ENCODE results near the gene CD320. TPM values are rescaled to one million over a fixed set of nuclear protein-coding genes. Genes with fewer than 3 reads are reported as not detected.
A peak's percentile ranks its signal among the peaks of the same experiment; 100 is the strongest.
"Not testable (repeated sequence)": the region's sequence is repeated elsewhere in the genome, so short reads cannot be mapped to it uniquely, and the experiment has no call there.

Gene CD320
- total RNA-seq, 2 experiments from 2014 or later = 71.5 to 77.7 TPM

DNA sequence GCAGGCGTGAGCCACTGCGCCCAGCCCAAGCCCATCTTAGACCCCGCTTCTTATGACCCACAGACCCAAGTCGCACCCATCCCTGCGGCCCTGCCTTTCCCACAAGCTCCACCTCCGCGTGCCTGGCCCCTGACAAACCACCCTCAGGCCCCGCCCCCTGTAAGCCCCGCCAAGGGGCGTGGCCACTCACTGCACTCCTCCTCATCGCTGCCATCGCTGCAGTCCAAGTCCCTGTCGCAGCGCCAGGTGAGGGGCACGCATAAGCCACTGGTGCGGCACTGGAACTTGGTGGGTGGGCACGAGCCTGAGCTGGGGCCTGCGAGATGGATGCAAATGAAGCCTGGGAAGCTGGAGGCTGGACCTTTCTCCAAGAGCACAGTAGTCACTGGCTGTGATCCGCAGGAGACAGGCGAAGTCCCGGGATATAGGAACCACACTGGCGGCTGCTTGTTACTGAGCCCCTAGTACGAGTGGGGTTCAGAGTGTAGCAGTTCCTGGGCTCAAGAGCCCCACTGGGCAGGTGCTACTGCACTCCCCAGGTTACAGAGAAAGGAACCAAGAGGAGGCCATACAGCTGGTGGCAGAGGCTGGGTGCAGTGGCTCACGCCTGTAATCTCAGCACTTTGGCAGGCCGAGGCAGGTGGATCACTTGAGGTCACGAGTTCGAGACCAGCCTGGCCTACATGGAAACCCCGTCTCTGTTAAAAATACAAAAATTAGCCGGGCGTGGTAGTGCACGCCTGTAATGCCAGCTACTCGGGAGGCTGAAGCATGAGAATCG, 3.1 kb downstream of the CD320 start:
- DNase-seq = peak; percentile 55
- H3K36me3 Mint-ChIP-seq = peaks cover 28% of the 10 kb centered on the region
- no peak overlapping the region for H3K4me3 Mint-ChIP-seq
- no peaks in the 10 kb centered on the region for H3K9me3 Mint-ChIP-seq
- H3K4me1 Mint-ChIP-seq = peaks cover 34% of the 10 kb centered on the region
- H3K27ac Mint-ChIP-seq = peak overlapping the region; percentile 43
- no peaks in the 10 kb centered on the region for H3K27me3 Mint-ChIP-seq

DNA sequence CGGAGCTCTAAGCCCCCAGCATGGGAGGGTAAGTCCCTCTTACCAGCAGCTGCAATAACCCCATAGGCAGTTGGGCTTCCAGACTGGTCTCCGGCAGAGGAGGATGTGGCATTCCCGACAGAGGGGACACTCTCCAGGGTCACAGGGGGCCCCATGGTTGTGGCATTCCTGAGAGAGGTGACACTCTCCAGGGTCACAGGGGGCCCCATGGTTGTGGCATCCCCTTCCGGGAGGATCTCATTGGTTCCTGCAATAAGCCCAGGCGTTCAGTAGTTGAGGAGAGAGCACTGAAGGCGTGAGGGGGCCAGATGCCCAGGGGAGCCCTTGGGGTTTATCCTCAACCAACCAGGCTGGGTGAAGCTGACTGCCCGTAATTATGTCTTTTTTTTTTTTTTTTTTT, 5.4 kb downstream of the CD320 start:
- Mint-ChIP-seq H3K4me3 (no peak overlapping the region), H3K27ac (no peak overlapping the region), H3K4me1 (peaks cover 22% of the 10 kb centered on the region), H3K27me3 (no peaks in the 10 kb centered on the region), H3K9me3 (no peaks in the 10 kb centered on the region), H3K36me3 (peaks cover 21% of the 10 kb centered on the region)
- no peak for DNase-seq

DNA sequence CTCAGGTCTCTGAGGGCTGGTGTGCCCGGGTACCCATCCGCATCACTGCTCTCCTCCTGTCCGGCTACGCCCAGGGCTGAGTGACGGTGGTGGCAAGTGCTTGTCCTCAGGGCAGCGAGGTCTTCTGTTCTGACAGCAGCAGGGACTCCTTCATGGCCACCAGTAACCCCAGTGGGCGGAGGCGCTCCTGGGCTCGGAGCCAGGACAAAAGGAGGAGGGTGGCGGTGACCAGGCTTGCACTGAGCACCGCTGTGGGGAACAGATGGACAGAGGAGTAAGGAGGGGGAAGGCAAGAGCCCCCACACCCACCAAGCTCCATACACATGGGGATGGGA, 5.8 kb downstream of the CD320 start:
- Mint-ChIP-seq H3K4me1 (peaks cover 18% of the 10 kb centered on the region), H3K36me3 (peaks cover 16% of the 10 kb centered on the region), H3K4me3 (no peak overlapping the region), H3K9me3 (no peaks in the 10 kb centered on the region), H3K27ac (no peak overlapping the region), H3K27me3 (no peaks in the 10 kb centered on the region)
- DNase-seq = no peak

DNA sequence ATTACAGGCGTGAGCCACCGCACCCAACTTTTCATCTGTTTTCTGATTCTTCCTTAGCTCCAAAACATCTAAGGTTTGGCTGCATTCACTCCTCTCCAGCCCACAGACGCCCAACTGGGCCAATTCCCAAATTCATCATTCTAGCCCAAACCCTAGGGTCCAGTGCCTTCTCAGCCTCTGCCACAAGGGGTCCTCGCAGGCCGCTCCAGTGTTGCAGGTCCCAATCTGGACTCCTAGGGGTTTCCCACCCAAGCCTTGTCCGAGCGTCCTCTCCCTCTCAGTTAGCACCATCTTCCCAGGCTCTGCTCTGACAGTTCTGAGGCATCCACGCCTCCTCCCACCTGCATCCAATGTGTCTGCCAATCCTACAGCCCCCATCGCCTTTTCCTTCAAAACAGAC, 16.8 kb downstream of the CD320 start:
- H3K27me3 Mint-ChIP-seq, H3K27ac Mint-ChIP-seq, H3K4me3 Mint-ChIP-seq, DNase-seq, H3K9me3 Mint-ChIP-seq, H3K4me1 Mint-ChIP-seq, H3K36me3 Mint-ChIP-seq: not testable (repeated sequence)

DNA sequence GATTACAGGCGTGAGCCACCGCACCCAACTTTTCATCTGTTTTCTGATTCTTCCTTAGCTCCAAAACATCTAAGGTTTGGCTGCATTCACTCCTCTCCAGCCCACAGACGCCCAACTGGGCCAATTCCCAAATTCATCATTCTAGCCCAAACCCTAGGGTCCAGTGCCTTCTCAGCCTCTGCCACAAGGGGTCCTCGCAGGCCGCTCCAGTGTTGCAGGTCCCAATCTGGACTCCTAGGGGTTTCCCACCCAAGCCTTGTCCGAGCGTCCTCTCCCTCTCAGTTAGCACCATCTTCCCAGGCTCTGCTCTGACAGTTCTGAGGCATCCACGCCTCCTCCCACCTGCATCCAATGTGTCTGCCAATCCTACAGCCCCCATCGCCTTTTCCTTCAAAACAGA, 31.6 kb downstream of the CD320 start:
- H3K9me3 Mint-ChIP-seq, H3K4me3 Mint-ChIP-seq, H3K27ac Mint-ChIP-seq, DNase-seq, H3K36me3 Mint-ChIP-seq, H3K4me1 Mint-ChIP-seq, H3K27me3 Mint-ChIP-seq: not testable (repeated sequence)

DNA sequence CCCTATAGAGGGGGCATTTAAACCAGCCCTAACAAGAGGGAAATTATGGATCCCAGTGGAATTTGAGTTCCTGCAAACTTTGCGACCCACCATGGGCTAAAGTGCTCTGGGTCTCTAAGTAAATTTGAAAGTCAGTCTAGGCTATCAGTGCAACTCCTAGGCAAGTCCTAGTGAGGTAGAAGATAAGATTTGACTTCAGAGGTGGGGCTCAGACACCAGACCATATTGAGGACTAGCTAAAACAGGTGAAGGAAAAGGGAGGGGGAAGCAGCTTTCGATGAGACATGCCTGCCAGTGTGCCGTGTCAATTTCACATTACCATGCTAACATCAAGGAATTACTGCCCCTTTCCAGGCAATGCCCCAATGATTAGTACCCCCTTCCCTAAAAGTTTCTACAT, 38.4 kb downstream of the CD320 start:
- Mint-ChIP-seq H3K27ac (peak overlapping the region; percentile 95), H3K27me3 (no peaks in the 10 kb centered on the region), H3K36me3 (peaks cover 2% of the 10 kb centered on the region), H3K4me1 (peaks cover 22% of the 10 kb centered on the region), H3K4me3 (peak overlapping the region; percentile 81), H3K9me3 (no peaks in the 10 kb centered on the region)
- no peak for DNase-seq

DNA sequence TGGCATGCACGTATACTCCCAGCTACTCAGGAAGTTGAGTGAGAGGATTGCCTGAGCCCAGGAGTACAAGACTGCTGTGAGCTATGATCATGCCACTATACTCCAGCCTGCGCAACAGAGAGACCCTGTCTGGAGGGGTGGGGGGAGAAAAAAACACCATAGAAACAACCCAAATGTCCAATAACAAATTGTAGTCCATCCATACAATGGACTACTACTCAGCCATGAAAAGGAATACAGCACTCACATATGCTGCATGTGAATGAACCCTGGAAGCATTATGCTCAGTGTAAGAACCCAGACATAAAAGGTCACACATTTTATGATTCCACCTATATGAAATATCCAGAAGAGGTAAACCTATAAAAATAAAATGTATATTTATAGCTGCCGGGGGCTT, 42.3 kb downstream of the CD320 start:
- DNase-seq = no peak
- Mint-ChIP-seq H3K4me3 (no peak overlapping the region), H3K27me3 (no peaks in the 10 kb centered on the region), H3K27ac (no peak overlapping the region), H3K9me3 (no peaks in the 10 kb centered on the region), H3K4me1 (peaks cover 24% of the 10 kb centered on the region), H3K36me3 (no peaks in the 10 kb centered on the region)

DNA sequence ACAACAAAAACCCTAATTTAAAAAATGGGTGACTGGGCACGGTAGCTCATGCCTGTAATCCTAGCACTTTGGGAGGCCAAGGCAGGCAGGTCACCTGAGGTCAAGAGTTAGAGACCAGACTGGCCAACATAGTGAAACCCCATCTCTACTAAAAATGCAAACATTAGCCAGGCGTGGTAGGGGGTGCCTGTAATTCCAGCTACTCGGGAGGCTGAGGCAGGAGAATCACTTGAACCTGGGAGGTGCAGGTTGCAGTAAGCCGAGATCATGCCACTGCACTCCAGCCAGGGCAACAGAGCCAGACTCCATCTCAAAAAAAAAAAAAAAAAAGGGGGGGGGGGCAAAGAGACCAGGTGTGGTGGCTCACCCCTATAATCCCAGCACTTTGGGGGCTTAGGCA, 43.9 kb downstream of the CD320 start:
- DNase-seq, H3K4me3 Mint-ChIP-seq, H3K27ac Mint-ChIP-seq: not testable (repeated sequence)

DNA sequence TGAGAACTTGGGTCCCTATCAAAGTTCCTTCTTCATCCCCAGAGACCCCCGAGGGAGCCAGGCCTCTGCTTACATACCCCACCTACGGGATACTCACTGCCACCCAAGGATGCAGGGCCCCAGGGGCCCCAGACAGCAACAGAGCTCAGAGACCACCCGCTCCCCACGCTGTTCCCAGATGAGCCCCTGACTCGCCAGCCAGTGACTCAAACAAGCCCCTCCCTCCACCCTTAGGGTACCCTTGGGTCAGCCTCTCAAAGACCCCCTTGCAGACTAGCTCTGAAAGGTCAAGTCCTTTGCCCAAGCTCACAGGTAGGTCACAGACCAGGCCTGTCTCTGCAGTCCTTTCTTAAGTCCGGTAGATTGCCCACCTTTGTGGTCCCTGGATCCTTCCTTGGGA, 45.7 kb downstream of the CD320 start:
- no peak for DNase-seq
- H3K36me3 Mint-ChIP-seq = no peaks in the 10 kb centered on the region
- no peak overlapping the region for H3K27ac Mint-ChIP-seq
- H3K9me3 Mint-ChIP-seq = no peaks in the 10 kb centered on the region
- H3K4me1 Mint-ChIP-seq = peaks cover 14% of the 10 kb centered on the region
- H3K4me3 Mint-ChIP-seq = no peak overlapping the region
- no peaks in the 10 kb centered on the region for H3K27me3 Mint-ChIP-seq

More for the DNA sequence above, 43.9 kb downstream of the CD320 start:
- H3K36me3 Mint-ChIP-seq, H3K9me3 Mint-ChIP-seq, H3K27me3 Mint-ChIP-seq: not testable (repeated sequence)
- peaks cover 20% of the 10 kb centered on the region for H3K4me1 Mint-ChIP-seq

DNA sequence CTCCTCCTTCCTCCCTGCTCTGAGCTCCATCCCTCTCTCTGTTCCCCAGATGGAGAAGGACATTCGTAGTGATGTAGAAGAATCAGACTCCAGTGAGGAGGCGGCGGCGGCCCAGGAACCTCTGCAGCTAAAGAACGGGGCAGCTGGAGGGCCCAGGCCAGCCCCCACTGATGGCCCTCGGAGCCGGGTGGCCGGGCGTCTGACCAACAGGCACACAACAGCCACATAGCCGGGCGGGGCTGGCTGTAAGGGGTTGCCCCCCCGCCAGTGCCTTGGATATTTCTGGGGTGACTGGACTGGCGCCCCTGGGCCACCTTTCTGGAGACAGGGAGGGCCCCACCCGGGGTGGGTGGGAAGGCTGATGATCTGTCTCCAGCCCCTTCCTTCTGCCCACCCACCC, 46.3 kb downstream of the CD320 start:
- Mint-ChIP-seq H3K27me3 (no peaks in the 10 kb centered on the region), H3K9me3 (no peaks in the 10 kb centered on the region), H3K27ac (no peak overlapping the region), H3K36me3 (no peaks in the 10 kb centered on the region), H3K4me3 (no peak overlapping the region), H3K4me1 (peaks cover 14% of the 10 kb centered on the region)
- no peak for DNase-seq

DNA sequence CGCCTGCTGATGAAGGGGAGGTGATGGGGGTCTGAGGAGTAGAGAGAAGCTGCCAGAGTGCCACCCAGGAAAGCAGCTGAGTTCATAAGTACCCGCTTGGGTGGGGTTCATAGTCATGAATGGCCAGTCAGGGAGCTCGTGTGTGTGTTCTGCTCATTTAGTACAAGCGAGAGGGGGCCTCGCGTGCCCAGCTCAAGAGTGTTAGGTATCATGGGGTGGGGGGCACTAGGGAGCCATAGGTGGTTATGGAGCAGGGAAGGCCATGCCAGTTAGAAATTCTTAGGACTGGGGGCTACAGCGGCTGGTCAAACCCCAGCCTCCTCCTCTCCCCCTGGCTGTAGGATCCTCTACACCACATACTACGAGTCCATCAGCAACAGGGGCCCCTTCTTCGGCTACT, 46.8 kb downstream of the CD320 start:
- H3K27me3 Mint-ChIP-seq = no peaks in the 10 kb centered on the region
- H3K9me3 Mint-ChIP-seq = no peaks in the 10 kb centered on the region
- H3K27ac Mint-ChIP-seq = no peak overlapping the region
- H3K36me3 Mint-ChIP-seq = no peaks in the 10 kb centered on the region
- H3K4me3 Mint-ChIP-seq = no peak overlapping the region
- peaks cover 14% of the 10 kb centered on the region for H3K4me1 Mint-ChIP-seq
- no peak for DNase-seq

DNA sequence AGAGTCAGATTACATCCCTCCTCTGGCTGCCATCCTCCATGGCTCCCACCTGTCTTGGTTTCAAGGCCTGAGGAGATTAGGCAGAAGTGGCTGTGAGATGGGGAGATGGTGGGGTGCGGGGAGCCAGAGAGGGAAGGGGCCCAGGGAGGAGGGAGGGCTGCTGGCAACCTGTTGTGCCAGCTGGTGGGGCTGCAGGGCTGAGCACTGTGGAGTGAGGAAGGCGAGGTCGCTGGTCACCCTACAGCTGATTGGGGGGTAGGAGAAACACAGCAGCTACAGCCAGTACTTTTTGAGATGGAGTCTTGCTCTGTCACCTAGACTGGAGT, 48.3 kb downstream of the CD320 start:
- H3K27me3 Mint-ChIP-seq = no peaks in the 10 kb centered on the region
- DNase-seq = no peak
- H3K4me3 Mint-ChIP-seq = no peak overlapping the region
- no peak overlapping the region for H3K27ac Mint-ChIP-seq
- H3K36me3 Mint-ChIP-seq = no peaks in the 10 kb centered on the region
- peaks cover 4% of the 10 kb centered on the region for H3K4me1 Mint-ChIP-seq
- no peaks in the 10 kb centered on the region for H3K9me3 Mint-ChIP-seq

DNA sequence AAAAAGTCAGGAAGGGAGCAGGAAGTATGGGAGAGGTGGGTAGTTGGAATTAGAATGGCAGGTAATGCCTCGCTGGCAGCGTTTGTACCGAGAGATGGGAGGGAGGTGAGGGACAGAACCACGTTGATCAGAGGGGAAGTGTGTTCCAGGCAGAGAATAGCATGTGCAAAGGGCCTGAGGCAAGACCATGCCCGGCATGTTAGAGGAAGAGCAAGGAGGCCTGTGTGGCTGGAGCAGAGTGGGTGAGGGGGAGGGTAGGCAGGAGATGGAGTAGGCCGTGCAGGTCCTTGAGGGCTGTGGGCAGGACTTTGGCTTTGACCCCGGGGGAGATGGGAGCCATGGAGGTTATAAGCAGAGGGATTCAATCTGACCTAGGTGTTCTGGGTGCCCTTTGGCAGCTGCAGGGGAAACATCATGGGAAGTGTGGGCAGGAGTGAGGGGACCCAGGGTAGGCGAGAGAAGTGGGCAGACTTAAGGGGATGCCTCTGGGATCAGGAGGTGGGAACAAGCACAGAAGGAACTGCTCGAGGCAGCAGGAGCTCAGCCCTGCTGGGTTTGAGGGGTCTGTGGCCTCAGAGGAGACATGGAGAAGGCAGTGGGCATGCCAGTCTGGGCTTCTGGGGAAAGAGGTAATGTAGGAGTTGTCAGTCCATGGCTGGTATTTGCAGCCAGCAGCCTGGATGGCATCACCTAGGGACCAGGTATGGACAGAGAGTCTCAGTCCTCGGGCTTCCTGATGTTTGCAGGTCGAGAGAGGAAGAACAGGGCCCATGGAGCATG, 48.8 kb downstream of the CD320 start:
- no peaks in the 10 kb centered on the region for H3K27me3 Mint-ChIP-seq
- no peak for DNase-seq
- peaks cover 4% of the 10 kb centered on the region for H3K4me1 Mint-ChIP-seq
- H3K9me3 Mint-ChIP-seq = no peaks in the 10 kb centered on the region
- H3K4me3 Mint-ChIP-seq = no peak overlapping the region
- H3K36me3 Mint-ChIP-seq = no peaks in the 10 kb centered on the region
- H3K27ac Mint-ChIP-seq = no peak overlapping the region

DNA sequence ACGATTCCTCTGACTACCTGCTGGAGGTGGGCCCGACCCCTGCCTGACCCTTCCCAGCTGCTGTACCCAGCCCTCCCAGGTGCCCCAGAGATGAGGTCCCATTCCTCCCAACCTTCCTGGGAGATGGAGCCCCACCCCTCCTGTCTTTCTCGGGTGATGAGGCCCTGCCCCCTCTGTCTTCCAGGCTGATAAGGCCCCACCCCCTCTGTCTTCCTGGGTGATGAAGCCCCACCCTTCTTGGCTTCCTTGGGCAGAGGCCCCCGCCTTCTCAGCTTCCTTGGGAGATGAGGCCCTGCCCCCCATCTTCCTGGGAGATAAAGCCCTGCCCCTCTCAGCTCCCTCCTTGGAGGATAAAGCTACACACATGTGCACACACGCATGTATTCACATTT, 51.1 kb downstream of the CD320 start:
- Mint-ChIP-seq H3K4me1 (peaks cover 4% of the 10 kb centered on the region), H3K27me3 (no peaks in the 10 kb centered on the region), H3K9me3 (no peaks in the 10 kb centered on the region), H3K36me3 (no peaks in the 10 kb centered on the region), H3K27ac (no peak overlapping the region), H3K4me3 (no peak overlapping the region)
- DNase-seq = no peak

DNA sequence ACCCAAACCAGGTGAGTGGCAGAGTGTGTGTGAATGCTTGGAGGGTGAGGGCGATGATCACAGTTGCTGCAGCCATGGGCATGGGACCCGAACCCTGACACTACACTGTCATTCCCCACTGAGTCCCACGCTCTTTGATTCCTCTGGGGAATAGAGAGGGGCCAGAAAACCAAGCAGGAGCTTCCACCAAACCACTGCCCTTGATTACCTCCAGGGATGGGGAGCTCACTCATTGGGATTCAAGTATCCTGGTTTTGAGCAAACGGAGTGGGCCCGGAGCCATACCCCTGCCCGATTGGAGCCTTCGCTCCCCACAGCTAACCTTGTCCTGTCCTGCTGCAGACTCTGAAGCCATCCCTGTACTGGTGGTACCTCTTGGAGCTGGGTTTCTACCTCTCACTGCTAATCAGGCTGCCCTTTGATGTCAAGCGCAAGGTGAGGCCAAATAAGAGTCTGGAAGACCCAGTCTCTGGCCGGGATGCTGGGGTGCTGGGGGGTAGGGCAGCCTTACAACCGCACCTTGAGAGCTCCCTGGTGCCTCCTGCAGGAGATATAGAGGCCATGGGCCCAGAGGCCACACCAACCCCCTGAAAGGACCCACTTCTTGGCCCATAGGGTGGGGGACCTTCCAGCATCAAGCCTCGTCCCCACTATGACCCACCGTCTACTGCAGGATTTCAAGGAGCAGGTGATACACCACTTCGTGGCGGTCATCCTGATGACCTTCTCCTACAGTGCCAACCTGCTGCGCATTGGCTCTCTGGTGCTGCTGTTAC, 51.7 kb downstream of the CD320 start:
- no peaks in the 10 kb centered on the region for H3K36me3 Mint-ChIP-seq
- H3K9me3 Mint-ChIP-seq = no peaks in the 10 kb centered on the region
- H3K27me3 Mint-ChIP-seq = no peaks in the 10 kb centered on the region
- no peak overlapping the region for H3K27ac Mint-ChIP-seq
- DNase-seq = no peak
- H3K4me3 Mint-ChIP-seq = no peak overlapping the region
- peaks cover 4% of the 10 kb centered on the region for H3K4me1 Mint-ChIP-seq

Measured in activated naive CD8-positive, alpha-beta T cell treated with anti-CD3 and anti-CD28 coated beads for 36 hours (primary cell).